NCI-H2227 (cell line): ENCODE results near the gene CDH2.
A peak's percentile ranks its signal among the peaks of the same experiment; 100 is the strongest.

Source experiments
- DNase-seq: peaks from one replicate; lab custom pipeline; 2025; ENCODE audit not compliant: unreplicated experiment; lab: John Stamatoyannopoulos, UW

Gene CDH2

GRCh38 chr18:28171837-28172236 is 5.1 kb downstream of the CDH2 start:
- no peak for DNase-seq

GRCh38 chr18:28168725-28169124 is 8.2 kb downstream of the CDH2 start:
- DNase-seq = no peak

DNA sequence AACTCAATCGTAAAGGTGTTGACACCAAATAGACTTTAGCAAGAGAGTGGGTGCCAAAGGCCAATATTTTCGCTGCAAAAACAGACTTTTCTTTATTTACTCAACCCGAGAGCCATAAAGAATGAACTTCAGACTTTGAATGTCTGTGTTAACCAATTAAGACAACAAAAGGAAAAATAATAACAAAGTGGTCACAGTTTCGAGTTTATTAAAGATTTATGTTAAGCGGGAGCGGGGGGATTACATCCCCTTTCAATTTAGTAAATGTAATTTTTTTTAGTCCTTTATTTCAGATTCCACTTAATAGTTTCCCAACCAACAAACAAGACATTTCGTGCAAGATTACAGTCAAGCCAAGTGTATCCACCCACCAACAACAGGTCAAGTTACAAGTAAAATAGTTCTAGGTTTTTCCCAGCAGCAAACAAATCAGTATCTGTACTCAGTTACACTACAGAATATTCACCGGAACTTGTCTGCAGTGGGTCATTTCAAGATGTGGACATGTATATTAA is 9.0 kb downstream of the CDH2 start:
- no peak for DNase-seq

DNA sequence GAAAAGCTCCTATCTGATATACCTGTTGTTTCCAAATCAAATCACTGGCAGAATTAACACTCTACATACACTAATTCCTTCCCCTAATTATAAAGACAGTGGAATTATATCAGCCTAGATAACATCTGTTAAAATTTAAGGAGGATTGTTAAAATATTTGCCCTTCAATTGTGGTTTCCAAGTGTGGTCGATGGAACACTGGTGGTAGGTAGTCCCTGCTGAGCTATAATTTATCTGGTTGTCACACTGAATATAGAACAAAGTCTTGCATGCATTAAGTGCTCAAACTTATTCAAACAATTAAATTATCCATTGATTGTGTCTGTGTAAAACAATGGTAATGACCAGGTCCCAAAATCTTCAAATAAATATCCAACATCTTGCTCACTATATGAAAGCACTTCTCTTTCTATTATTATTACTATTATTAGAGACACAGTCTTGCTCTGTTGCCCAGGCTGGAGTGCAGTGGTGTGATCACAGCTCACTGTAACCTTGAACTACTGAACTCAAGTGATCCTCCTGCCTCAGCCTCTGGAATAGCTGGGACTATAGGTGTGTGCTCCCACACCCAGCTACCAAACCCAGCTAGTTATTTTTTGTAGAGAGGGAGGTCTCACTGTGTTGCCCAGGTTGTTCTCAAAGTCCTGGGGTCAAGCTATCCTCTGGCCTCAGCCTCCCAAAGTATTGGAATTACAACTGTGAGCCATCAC is 12.0 kb downstream of the CDH2 start:
- DNase-seq = no peak

DNA sequence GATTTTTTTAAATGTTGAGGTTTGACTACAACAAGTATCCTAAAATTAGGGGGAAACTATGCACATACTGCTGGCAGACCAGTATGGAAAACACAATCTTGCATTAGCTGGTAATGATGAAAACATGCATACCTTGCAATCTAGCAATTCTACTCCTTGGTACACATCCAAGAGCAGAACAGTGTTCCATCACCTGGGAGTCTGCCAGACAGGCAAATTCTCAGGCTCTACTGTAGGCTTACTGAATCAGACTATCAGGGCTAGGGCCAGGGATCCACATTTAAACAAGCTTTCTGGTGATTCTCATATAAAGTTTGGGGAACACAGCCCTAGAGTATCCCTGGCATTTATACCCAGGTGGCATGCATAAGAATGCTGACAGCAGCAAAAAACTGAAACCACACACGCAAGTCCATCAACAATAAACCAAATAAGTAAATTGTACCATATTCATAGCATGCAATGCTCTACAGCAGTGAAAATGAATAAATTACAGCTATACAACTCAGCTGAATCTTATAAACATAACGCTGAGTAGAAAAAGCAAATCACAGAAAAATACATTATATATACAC is 13.6 kb downstream of the CDH2 start:
- DNase-seq = no peak

GRCh38 chr18:28161608-28162599 is 15.0 kb downstream of the CDH2 start:
- DNase-seq = no peak

DNA sequence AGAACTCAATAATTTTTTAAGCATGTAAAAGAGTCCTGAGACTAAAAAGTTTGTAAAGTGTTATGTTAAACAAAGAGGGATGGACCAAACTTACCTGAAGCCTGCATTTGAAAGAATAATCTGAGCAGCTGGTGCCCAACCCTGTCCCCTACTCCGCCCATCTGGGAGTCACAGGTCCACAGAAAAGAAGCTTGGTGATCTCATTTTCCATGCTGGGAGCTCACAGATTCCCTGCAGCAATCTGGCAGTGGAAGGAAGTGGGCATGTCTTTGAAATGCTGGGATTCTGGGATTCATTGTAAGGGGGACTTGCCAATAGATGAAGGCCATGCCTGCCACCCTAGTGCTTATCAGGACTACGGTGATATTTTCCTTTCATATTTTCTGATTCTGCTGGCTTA is 17.9 kb downstream of the CDH2 start:
- DNase-seq = no peak

DNA sequence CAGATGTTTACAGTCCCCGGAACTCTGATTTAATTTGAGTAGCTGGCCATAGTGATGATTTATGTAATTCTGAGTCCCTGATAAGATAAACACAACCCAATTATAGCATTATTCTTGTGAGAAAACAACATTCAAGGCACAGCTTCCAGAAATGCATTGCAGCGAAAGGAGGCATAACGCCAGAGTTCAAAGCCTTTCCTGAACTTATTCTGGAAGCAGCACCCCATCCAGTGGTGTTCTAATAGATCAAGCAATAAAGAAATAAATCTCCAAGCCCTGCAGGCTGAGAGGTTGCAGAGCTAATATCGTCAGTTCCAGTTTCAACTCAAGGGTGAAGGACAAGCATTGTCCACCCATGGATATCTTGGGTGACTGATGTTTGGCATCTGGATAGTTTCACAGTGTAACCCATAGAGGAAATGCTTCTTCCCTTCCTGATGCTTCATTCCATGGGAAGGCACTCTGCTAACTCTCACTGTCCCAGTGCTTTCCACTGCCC is 18.8 kb downstream of the CDH2 start:
- no peak for DNase-seq

GRCh38 chr18:28153485-28154065 is 23.4 kb downstream of the CDH2 start:
- no peak for DNase-seq

GRCh38 chr18:28152754-28153153 is 24.2 kb downstream of the CDH2 start:
- DNase-seq = no peak

DNA sequence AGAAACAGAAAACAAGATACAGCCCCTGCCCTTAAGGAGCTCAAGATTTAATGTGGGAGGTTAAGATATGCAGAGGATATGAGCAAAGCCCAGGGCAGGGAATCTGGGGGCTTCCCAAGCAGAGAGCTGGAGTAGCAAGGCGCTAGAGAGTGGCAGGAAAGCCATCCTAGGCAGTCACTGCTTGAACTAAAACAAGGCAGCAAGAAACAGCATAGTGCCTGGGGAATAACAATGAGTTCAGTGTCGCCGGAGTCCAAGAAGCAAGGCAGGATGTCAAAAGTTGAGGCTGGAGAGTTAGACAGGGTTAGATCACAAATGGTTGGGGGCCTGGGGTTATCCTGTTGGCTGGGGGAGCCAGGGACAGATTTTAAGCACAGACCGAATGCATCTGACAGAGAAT is 24.6 kb downstream of the CDH2 start:
- DNase-seq = no peak

GRCh38 chr18:28151434-28151833 is 25.5 kb downstream of the CDH2 start:
- no peak for DNase-seq

GRCh38 chr18:28150925-28151324 is 26.0 kb downstream of the CDH2 start:
- no peak for DNase-seq

- no peak for DNase-seq
These were observed 27.0 kb downstream of the CDH2 start for GRCh38 chr18:28149810-28150420.

DNA sequence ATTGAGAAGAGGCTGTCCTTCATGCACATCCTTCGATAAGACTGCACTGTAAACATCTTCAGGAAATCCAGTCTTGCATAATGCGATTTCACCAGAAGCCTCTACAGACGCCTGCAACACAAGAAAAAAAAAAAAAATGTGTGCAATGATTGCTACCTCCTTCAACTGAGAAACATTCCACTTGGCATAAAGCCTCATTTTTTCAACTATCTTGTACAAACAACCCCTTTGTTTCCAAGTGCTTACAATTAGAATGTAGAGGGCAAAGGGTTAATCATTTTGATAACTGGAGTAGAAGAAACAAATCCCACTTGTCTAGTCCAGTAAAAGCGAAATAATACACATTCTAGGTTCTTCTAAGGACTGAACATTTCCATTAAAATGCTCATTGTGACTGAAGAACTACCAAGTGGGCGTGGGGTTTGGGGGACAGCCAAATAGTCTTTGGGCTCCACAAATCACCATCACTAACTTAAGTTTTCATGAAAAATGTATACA is 29.2 kb downstream of the CDH2 start:
- peak; percentile 80 for DNase-seq

- DNase-seq = no peak
These were observed 33.2 kb downstream of the CDH2 start for GRCh38 chr18:28143725-28144124.

- DNase-seq = no peak
These were observed 38.1 kb downstream of the CDH2 start for GRCh38 chr18:28138816-28139215.

GRCh38 chr18:28136071-28136470 is 40.9 kb downstream of the CDH2 start:
- no peak for DNase-seq

GRCh38 chr18:28134774-28135173 is 42.2 kb downstream of the CDH2 start:
- DNase-seq = no peak

DNA sequence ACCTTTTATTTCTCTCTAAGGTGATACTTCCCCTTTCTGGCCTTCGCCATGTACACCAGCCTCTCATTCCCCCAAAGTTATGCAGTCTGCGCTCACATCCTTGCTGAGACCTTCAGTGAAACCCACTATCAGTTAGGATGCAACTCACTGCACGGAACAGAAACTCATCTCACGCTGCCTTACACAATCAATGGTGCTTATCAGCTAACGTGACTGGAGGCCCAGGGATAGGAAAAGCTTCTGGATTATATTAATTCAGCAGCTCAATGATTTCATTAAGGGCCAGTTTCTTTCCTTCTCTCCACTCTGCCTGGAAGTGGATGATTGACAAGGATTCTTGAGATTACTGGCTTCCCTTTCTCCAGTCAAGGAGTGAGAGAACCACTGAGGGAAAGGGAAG is 44.8 kb downstream of the CDH2 start:
- DNase-seq = no peak

GRCh38 chr18:28128659-28128980 is 48.3 kb downstream of the CDH2 start:
- no peak for DNase-seq
